Measurements from ENCODE around the gene BGLAP. TPM values are rescaled to one million over a fixed set of nuclear protein-coding genes. Genes with fewer than 3 reads are reported as not detected.
"Not testable (repeated sequence)": the region's sequence is repeated elsewhere in the genome, so short reads cannot be mapped to it uniquely, and the experiment has no call there.

BGLAP gene
- total RNA-seq, 1 donor from 2014 or later = 5.8 TPM

- Mint-ChIP-seq H3K4me3 (ENCODE audit: low read depth) (no peak overlapping the region), H3K27me3 (no peaks in the 10 kb centered on the region), H3K27ac (no peak overlapping the region), H3K36me3 (ENCODE audit: insufficient read depth) (peaks cover 5% of the 10 kb centered on the region), H3K4me1 (ENCODE audit: low read depth) (peaks cover 10% of the 10 kb centered on the region), H3K9me3 (ENCODE audit: low read depth) (no peaks in the 10 kb centered on the region)
- no peak for TF ChIP-seq CTCF (IDR thresholded peaks at IDR 0.05; ENCODE audit: unreplicated experiment)
- no peak for DNase-seq (ENCODE audit: low spot score, unreplicated experiment)
Measured at GRCh38 chr1:156211243-156211642, 30.7 kb upstream of the BGLAP start.

GRCh38 chr1:156212130-156212529 lies 29.9 kb upstream of the BGLAP start:
- peaks cover 10% of the 10 kb centered on the region for H3K4me1 Mint-ChIP-seq (ENCODE audit: low read depth)
- peaks cover 5% of the 10 kb centered on the region for H3K36me3 Mint-ChIP-seq (ENCODE audit: insufficient read depth)
- DNase-seq (ENCODE audit: low spot score, unreplicated experiment) = no peak
- no peak for TF ChIP-seq CTCF (IDR thresholded peaks at IDR 0.05; ENCODE audit: unreplicated experiment)
- peak overlapping the region; percentile 93 for H3K4me3 Mint-ChIP-seq (ENCODE audit: low read depth)
- H3K27me3 Mint-ChIP-seq = no peaks in the 10 kb centered on the region
- no peaks in the 10 kb centered on the region for H3K9me3 Mint-ChIP-seq (ENCODE audit: low read depth)
- peak overlapping the region; percentile 100 for H3K27ac Mint-ChIP-seq

GRCh38 chr1:156212833-156213643 lies 28.9 kb upstream of the BGLAP start, which contains the start of gene PMF1:
Gene PMF1, plus strand, starts transcription at chr1:156213007. Its CDS starts 9 bp downstream, at chr1:156213016.
- Mint-ChIP-seq H3K9me3 (ENCODE audit: low read depth) (no peaks in the 10 kb centered on the region), H3K27ac (peak within 1 kb of the TSS; percentile 100), H3K4me3 (ENCODE audit: low read depth) (peak within 1 kb of the TSS; percentile 93), H3K4me1 (ENCODE audit: low read depth) (peaks cover 10% of the 10 kb centered on the region), H3K27me3 (no peaks in the 10 kb centered on the region), H3K36me3 (ENCODE audit: insufficient read depth) (peaks cover 3% of the 10 kb centered on the region)
- no peak for TF ChIP-seq CTCF (IDR thresholded peaks at IDR 0.05; ENCODE audit: unreplicated experiment)
- peak; percentile 90 for DNase-seq (ENCODE audit: low spot score, unreplicated experiment)

- Mint-ChIP-seq H3K4me3 (ENCODE audit: low read depth) (peak overlapping the region; percentile 93), H3K9me3 (ENCODE audit: low read depth) (no peaks in the 10 kb centered on the region), H3K27me3 (no peaks in the 10 kb centered on the region), H3K27ac (peak overlapping the region; percentile 100), H3K4me1 (ENCODE audit: low read depth) (peaks cover 10% of the 10 kb centered on the region), H3K36me3 (ENCODE audit: insufficient read depth) (peaks cover 3% of the 10 kb centered on the region)
- no peak for TF ChIP-seq CTCF (IDR thresholded peaks at IDR 0.05; ENCODE audit: unreplicated experiment)
- DNase-seq (ENCODE audit: low spot score, unreplicated experiment) = no peak
Measured at GRCh38 chr1:156213644-156213966, 28.4 kb upstream of the BGLAP start.

DNA sequence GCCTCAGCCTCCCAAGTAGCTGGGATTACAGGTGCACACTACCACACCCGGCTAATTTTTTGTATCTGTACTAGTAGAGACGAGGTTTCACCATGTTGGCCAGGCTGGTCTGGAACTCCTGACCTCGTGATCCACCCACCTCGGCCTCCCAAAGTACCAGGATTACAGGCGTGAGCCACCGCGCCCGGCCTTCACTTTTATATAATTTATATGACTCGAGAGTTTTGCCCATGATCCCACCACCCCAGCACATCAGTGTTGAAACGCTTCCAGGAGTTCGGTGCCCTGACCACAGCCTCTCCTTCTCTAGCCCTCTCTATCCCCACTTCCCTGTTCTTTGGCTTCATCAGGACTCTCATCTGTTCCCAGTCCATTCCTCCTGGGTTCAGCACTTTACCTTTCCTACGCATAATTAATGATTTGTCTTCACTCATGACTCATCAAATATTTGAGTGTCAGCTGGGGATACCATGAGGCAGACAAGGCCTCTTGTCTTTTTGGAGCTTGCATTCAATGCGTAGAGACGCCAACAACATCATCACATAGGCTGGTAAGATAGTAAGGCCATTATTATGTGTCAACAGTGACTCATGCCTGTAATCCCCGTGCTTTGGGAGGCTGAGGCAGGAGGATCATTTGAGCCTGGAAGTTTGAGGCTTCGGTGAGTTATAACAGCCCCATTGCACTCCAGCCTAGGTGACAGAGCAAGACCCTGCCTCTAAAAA lies 27.8 kb upstream of the BGLAP start:
- peak overlapping the region; percentile 65 for H3K4me3 Mint-ChIP-seq (ENCODE audit: low read depth)
- no peak for TF ChIP-seq CTCF (IDR thresholded peaks at IDR 0.05; ENCODE audit: unreplicated experiment)
- no peak for DNase-seq (ENCODE audit: low spot score, unreplicated experiment)
- H3K9me3 Mint-ChIP-seq (ENCODE audit: low read depth) = no peaks in the 10 kb centered on the region
- no peaks in the 10 kb centered on the region for H3K27me3 Mint-ChIP-seq
- peak overlapping the region; percentile 62 for H3K27ac Mint-ChIP-seq
- H3K36me3 Mint-ChIP-seq (ENCODE audit: insufficient read depth) = peaks cover 4% of the 10 kb centered on the region
- peaks cover 10% of the 10 kb centered on the region for H3K4me1 Mint-ChIP-seq (ENCODE audit: low read depth)

GRCh38 chr1:156216361-156217086 lies 25.5 kb upstream of the BGLAP start:
- not testable (repeated sequence) for H3K36me3 Mint-ChIP-seq (ENCODE audit: insufficient read depth); H3K4me1 Mint-ChIP-seq (ENCODE audit: low read depth); H3K27me3 Mint-ChIP-seq; H3K9me3 Mint-ChIP-seq (ENCODE audit: low read depth); DNase-seq (ENCODE audit: low spot score, unreplicated experiment); H3K4me3 Mint-ChIP-seq (ENCODE audit: low read depth); H3K27ac Mint-ChIP-seq
